ENCODE results near the gene RHPN2.
"Not testable (repeated sequence)": the region's sequence is repeated elsewhere in the genome, so short reads cannot be mapped to it uniquely, and the experiment has no call there.

RHPN2 gene

DNA sequence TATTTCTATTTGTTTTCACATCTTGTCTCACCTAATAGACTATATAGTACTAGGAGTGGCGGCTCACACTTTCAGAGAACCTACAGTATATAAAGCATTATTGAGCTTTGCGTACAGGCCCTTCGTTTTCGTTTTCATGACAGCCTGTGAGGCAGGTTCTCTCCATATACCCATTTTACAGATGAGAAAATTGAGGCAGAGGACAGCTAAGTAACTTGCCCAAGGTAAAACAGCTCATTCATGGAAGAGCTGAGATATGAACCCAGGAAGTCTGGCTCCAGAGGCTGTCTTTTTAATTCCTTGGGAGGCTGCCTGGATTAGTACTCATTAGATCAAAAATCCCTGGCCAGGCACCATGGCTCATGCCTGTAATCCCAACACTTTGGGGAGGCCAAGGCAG is 63.8 kb downstream of the RHPN2 start:
- H2AFZ ChIP-seq (ENCODE audit: low read depth): no peak overlapping the region
- H4K20me1 ChIP-seq (ENCODE audit: insufficient read depth): no peaks in the 10 kb centered on the region
- H3K4me3 ChIP-seq (IDR thresholded peaks at IDR 0.05; ENCODE audit: insufficient read depth, low read depth, low read length): no peak overlapping the region
- H3K27me3 ChIP-seq (ENCODE audit: insufficient read depth, low read depth): no peaks in the 10 kb centered on the region
- H3K9ac ChIP-seq: no peak overlapping the region
- no peaks in the 10 kb centered on the region for H3K4me1 ChIP-seq (ENCODE audit: low read depth, poor library complexity, severe bottlenecking)
- H3K4me2 ChIP-seq: no peak overlapping the region
- H3K36me3 ChIP-seq (ENCODE audit: insufficient read depth): no peaks in the 10 kb centered on the region
- H3K79me2 ChIP-seq (ENCODE audit: insufficient read depth, low read depth): no peaks in the 10 kb centered on the region
- no peak overlapping the region for H3K27ac ChIP-seq
- TF ChIP-seq, protein P1, sequence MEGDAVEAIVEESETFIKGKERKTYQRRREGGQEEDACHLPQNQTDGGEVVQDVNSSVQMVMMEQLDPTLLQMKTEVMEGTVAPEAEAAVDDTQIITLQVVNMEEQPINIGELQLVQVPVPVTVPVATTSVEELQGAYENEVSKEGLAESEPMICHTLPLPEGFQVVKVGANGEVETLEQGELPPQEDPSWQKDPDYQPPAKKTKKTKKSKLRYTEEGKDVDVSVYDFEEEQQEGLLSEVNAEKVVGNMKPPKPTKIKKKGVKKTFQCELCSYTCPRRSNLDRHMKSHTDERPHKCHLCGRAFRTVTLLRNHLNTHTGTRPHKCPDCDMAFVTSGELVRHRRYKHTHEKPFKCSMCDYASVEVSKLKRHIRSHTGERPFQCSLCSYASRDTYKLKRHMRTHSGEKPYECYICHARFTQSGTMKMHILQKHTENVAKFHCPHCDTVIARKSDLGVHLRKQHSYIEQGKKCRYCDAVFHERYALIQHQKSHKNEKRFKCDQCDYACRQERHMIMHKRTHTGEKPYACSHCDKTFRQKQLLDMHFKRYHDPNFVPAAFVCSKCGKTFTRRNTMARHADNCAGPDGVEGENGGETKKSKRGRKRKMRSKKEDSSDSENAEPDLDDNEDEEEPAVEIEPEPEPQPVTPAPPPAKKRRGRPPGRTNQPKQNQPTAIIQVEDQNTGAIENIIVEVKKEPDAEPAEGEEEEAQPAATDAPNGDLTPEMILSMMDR (conservative IDR thresholded peaks at IDR 0.05; ENCODE audit: low read depth, low read length): no peak

DNA sequence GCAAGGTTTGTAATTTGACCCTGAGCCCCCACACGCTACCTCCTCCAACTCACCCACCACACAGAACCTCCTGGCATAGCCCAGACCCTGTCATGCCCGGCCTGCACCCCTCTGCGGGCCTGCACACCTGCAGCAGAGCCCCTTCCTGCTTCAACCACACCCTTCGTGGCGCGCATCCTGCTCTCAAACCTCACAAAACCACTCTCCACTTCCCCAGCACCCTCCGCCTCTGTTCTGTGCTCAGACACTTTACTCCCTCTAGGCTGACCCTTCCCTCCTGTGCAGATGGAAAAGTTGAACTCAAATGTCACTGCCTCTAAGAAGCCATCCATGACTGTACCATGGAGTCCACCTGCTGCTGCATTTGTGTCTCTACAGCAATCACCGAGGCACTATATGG is 64.2 kb downstream of the RHPN2 start:
- no peaks in the 10 kb centered on the region for H3K36me3 ChIP-seq (ENCODE audit: insufficient read depth)
- H3K9ac ChIP-seq: no peak overlapping the region
- no peaks in the 10 kb centered on the region for H4K20me1 ChIP-seq (ENCODE audit: insufficient read depth)
- H2AFZ ChIP-seq (ENCODE audit: low read depth): no peak overlapping the region
- H3K4me1 ChIP-seq (ENCODE audit: low read depth, poor library complexity, severe bottlenecking): no peaks in the 10 kb centered on the region
- no peaks in the 10 kb centered on the region for H3K27me3 ChIP-seq (ENCODE audit: insufficient read depth, low read depth)
- H3K4me3 ChIP-seq (IDR thresholded peaks at IDR 0.05; ENCODE audit: insufficient read depth, low read depth, low read length): no peak overlapping the region
- TF ChIP-seq, protein P1 (conservative IDR thresholded peaks at IDR 0.05; ENCODE audit: low read depth, low read length): no peak
- H3K4me2 ChIP-seq: no peak overlapping the region
- no peaks in the 10 kb centered on the region for H3K79me2 ChIP-seq (ENCODE audit: insufficient read depth, low read depth)
- no peak overlapping the region for H3K27ac ChIP-seq

DNA sequence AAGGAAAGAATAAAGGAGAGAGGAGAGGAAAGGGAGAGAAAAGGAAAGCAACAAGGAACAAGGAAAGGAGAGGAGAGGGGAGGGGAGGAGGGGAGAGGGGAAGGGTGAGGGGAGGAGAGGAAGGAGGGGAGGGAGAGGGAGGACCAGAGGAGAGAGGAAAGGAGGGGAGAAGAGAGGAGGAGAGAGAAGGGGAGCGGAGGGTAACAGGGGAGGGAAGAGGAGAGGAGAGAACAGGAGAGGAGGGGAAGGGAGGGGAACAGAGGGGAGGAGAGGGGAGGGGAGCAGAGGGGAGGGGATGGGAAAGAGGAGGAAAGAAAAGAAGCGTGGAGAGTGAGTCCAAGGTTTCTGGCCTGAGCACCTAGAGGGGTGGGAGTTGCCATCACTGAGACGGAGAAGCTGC is 66.0 kb downstream of the RHPN2 start:
- Histone ChIP-seq H3K9ac (no peak overlapping the region), H3K4me1 (ENCODE audit: low read depth, poor library complexity, severe bottlenecking) (no peaks in the 10 kb centered on the region), H3K27me3 (ENCODE audit: insufficient read depth, low read depth) (no peaks in the 10 kb centered on the region), H3K4me3 (IDR thresholded peaks at IDR 0.05; ENCODE audit: insufficient read depth, low read depth, low read length) (no peak overlapping the region), H3K4me2 (no peak overlapping the region), H3K79me2 (ENCODE audit: insufficient read depth, low read depth) (no peaks in the 10 kb centered on the region), H3K27ac (no peak overlapping the region), H3K36me3 (ENCODE audit: insufficient read depth) (no peaks in the 10 kb centered on the region), H2AFZ (ENCODE audit: low read depth) (no peak overlapping the region), H4K20me1 (ENCODE audit: insufficient read depth) (no peaks in the 10 kb centered on the region)
- TF ChIP-seq, protein P1 (conservative IDR thresholded peaks at IDR 0.05; ENCODE audit: low read depth, low read length): no peak

DNA sequence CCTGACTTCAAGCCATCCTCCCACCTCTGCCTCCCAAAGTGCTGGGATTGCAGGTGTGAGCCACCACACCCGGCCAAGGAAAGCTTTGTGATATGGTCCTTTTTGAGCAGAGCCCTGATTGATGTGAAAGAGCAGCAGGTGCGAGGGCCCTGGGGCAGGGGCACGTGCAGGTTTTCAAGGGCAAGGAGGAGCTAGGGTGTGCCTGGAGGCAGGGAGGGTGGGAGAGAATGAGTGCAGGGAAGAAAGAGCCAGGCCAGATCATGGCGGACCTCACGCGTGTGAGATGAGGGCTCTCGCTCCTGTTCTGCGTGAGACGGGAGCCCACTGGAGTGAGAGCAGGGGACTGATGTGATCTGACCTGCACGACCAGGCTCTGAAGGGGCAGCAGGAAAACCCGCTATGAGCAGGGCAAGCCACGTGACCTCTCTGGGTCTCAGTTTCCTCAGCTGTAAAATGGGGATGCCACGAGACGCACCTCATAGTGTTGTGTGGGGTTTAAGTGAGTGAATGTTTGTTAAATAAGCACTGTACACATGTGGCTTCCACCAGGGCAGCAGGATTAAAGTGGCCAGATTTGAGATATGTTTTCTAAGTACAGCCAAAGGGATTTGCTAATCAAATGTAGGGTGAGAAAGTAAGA is 66.9 kb downstream of the RHPN2 start:
- TF ChIP-seq, protein P1 (conservative IDR thresholded peaks at IDR 0.05; ENCODE audit: low read depth, low read length): no peak
- H3K4me3 ChIP-seq (IDR thresholded peaks at IDR 0.05; ENCODE audit: insufficient read depth, low read depth, low read length): no peak overlapping the region
- H3K36me3 ChIP-seq (ENCODE audit: insufficient read depth): no peaks in the 10 kb centered on the region
- H4K20me1 ChIP-seq (ENCODE audit: insufficient read depth): no peaks in the 10 kb centered on the region
- H3K79me2 ChIP-seq (ENCODE audit: insufficient read depth, low read depth): no peaks in the 10 kb centered on the region
- H3K4me1 ChIP-seq (ENCODE audit: low read depth, poor library complexity, severe bottlenecking): no peaks in the 10 kb centered on the region
- no peak overlapping the region for H3K9ac ChIP-seq
- no peak overlapping the region for H2AFZ ChIP-seq (ENCODE audit: low read depth)
- H3K4me2 ChIP-seq: no peak overlapping the region
- no peaks in the 10 kb centered on the region for H3K27me3 ChIP-seq (ENCODE audit: insufficient read depth, low read depth)
- H3K27ac ChIP-seq: no peak overlapping the region

DNA sequence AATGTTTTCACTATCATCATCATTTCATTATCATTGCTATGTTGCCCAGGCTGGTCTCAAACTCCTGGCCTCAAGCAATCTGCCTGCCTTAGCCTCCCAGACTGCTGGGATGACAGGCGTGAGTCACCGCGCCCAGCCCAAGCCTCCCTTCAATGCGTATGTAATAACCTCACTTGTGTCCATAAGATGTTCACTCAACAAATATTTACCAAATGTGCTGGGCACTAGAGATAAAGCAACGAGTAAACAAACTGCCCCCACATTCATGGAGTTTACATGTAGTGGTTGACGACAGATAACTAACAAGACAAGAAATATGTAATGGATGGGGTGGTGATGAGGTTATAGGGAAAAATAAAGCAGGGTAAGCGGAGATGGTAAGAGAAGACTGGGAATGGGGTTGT is 67.6 kb downstream of the RHPN2 start:
- H3K27ac ChIP-seq; H3K4me3 ChIP-seq (IDR thresholded peaks at IDR 0.05; ENCODE audit: insufficient read depth, low read depth, low read length); H3K4me1 ChIP-seq (ENCODE audit: low read depth, poor library complexity, severe bottlenecking); H3K9ac ChIP-seq; H2AFZ ChIP-seq (ENCODE audit: low read depth); H3K79me2 ChIP-seq (ENCODE audit: insufficient read depth, low read depth); H3K36me3 ChIP-seq (ENCODE audit: insufficient read depth); H4K20me1 ChIP-seq (ENCODE audit: insufficient read depth); H3K27me3 ChIP-seq (ENCODE audit: insufficient read depth, low read depth); H3K4me2 ChIP-seq: not testable (repeated sequence)

DNA sequence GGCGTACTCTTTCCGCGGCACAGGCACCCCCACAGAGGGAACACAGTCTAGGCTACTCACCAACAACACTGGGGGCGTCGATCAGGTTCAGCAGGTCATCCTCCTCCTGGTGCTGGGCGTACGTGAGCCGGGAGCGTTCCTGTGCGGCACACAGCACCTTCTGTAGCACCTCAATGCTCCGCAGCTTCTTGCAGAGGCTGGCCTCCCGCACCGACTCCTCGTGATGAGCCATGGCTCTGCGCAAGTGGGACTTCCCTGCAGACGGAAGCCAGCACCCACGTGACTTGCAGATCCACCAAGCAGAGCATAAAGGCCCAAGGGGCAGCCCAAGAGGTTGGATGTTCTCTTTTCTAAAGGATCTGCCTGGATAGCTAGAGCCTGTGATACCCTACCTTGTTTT is 68.7 kb downstream of the RHPN2 start:
- H3K9ac ChIP-seq; H3K4me1 ChIP-seq (ENCODE audit: low read depth, poor library complexity, severe bottlenecking); H3K79me2 ChIP-seq (ENCODE audit: insufficient read depth, low read depth); H3K4me2 ChIP-seq; H2AFZ ChIP-seq (ENCODE audit: low read depth); H3K27me3 ChIP-seq (ENCODE audit: insufficient read depth, low read depth); H4K20me1 ChIP-seq (ENCODE audit: insufficient read depth); H3K36me3 ChIP-seq (ENCODE audit: insufficient read depth); H3K27ac ChIP-seq; H3K4me3 ChIP-seq (IDR thresholded peaks at IDR 0.05; ENCODE audit: insufficient read depth, low read depth, low read length): not testable (repeated sequence)
